CD4-positive, alpha-beta T cell treated with Interleukin-15 for 1 hour (primary cell): Measurements from ENCODE around the gene SRSF10.
A peak's percentile ranks its signal among the peaks of the same experiment; 100 is the strongest.
"Not testable (repeated sequence)": the region's sequence is repeated elsewhere in the genome, so short reads cannot be mapped to it uniquely, and the experiment has no call there.

Source experiments
- DNase-seq: peaks from one replicate; pipeline ENCODE4 v3.0.0-alpha.2; 2020

SRSF10 gene

DNA sequence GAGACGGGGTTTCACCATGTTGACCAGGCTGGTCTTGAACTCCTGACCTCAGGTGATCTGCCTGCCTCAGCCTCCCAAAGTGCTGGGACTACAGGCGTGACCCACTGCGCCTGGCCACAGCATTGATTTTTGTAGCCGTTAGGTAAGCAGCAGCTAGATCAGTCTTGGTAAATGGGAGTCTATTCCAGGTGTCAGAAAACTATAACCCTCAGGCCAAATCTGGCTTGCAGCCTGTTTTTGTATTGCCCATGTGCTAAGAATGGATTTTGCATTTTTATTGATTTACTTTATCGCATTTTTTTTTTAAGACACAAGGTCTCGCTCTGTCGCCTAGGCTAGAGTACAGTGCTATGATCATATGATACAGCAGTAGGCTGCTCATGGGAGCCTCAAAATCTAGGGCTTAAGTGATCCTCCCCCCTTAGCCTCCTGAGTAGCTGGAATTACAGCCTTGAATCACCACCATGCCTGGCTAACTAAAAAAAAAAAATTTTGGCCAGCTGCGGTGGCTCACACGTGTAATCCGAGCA, 16.6 kb upstream of the SRSF10 start:
- DNase-seq = no peak

DNA sequence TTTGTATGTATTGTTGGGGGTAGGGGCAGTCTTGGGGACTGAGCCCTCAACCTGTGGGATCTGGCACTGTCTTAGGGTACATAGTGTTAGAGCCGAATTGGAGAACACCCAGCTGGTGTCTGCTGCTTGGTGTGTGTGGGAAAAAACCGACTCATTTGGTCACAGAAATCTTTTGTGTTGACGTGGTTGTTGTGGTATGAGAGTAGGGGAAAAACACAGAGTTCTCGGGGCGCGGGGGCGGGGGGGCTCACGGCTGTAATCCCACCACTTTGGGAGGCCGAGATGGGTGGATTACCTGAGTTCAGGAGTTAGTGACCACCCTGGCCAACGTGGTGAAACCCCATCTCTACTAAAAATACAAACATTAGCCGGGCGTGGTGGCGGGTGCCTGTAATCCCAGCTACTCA, 15.3 kb upstream of the SRSF10 start:
- no peak for DNase-seq

DNA sequence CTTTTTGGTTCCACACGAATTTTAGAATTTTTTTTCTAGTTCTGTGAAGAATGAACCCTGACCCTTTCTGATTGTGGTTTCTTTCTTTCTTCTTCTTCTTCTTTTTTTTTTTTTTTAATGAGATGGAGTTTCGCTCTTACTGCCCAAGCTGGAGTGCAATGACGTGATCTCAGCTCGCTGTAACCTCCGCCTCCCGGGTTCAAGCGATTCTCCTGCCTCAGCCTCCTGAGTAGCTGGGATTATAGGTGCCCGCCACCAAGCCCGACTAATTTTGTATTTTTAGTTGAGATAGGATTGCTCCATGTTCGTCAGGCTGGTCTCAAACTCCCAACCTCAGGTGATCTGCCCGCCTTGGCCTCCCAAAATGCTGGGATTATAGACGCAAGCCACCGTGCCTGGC, 11.9 kb upstream of the SRSF10 start:
- DNase-seq = not testable (repeated sequence)

DNA sequence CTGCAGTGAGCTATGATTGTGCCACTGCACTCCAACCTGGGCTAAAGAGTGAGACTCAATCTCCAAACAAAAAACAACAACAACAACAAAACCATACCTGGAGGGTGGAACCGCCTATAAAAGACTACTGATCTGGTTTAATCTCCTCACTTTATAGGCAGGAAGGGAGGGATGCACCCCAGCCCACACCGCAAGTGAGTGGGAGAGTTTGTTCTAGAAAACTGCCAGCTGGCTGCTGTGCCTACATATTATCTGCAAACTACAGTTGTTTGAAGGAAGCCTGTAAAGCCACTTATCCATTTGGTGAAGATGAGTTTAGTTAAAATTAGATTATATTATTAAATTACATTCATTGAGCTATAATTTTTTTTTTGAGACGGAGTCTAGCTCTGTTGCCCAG, 9.1 kb upstream of the SRSF10 start:
- DNase-seq = no peak

DNA sequence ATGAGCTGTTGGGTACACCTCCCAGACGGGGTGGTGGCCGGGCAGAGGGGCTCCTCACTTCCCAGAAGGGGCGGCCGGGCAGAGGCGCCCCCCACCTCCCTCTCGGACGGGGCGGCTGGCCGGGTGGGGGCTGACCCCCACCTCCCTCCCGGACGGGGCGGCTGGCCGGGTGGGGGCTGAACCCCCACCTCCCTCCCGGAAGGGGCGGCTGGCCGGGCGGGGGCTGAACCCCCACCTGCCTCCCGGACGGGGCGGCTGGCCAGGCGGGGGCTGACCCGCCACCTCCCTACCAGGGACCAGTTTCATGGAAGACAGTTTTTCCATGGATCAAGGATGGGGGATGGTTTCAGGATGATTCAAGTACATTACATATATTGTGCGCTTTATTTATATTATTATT, 6.9 kb upstream of the SRSF10 start:
- DNase-seq = not testable (repeated sequence)

DNA sequence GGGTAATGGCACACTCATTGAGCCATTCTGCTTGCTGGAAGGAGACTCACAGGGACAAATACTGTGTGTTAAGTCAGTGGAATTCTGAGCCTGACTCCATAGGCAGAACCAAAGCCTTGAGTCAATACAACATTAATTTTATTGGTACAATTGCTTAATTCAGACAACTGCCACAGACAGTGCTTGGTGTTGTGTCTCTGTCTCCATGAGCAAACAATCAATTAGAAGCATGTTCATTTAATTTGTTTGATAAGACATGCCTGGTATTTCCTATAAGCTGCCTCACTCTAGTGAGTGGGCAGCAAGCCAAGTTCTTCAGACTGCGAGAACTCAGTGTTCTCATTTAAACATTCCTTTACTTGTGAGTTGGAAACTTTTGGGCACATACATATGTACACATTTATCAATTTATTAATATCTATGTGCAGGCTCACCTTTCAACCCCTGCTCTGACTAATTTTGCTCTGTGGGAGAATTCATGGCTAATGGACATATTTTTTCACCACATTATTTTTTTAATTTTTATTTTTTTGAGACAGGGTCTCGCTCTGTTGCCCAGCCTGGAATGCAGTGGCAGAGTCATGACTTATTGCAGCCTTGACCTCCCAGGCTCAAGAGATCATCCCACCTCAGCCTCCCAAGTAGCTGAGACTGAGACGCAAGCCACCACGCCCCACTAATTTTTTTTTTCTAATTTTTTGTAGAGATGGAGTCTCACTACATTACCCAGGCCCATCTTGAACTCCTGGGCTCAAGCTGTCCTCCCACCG, 4.5 kb upstream of the SRSF10 start:
- DNase-seq = no peak

DNA sequence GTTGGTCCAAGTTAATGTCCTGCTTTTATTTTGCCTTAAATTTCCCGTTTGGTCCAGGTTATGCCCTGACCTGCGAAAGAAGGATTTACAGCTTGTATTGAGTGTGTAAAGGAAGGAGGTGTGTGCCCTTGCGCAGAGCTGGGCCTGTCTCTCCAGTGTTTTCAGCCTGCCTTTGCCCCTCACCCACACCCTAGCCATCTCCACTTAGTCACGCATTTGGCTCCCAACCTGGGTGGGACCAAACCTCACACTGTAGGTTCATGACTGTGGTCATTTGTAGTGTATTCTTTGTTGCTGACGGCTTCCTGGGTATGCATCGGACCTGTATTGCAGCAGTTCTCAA, 572 bp upstream of the SRSF10 start:
- DNase-seq = peak; percentile 45

DNA sequence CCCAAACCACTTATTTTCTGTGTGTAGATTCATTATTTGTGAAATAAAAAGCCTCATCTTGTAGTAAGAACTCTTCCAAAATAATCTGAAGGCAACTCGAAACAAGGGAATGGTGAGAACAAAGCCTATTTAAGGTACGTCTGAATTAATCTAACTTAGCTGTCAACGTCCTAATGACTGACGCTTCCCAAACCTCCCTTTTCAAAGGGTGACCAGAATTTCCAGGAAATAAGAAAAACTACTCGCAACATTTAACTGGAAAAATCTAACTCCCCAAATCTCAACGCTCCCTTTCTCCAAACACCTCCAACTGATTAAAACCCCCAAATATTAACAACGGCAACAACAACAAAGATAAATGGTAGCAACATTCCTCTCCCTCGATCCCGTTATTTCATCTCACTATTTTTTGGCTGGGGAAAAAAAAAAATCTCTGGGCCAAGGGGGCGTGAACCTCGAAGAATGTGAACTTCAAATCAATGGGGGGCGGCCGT, 693 bp downstream of the SRSF10 start:
- DNase-seq = no peak

DNA sequence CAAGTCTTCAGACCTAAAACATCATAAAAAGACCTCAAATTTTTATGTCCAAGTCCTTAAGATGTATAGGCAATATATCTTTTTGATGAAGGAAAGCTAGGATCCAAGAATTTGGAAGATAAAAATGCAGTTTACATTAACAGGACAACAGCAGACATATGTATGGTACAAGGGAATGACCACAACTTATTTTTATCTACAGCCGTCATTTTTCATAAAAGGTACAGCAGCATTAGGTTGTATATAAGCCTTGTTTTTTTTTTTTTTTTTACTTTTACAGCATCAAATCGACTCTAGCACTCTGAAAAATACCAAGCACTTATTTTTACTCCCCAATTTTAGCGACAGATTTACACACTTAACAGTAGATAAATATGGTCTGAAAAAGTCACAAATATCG, 1.3 kb downstream of the SRSF10 start:
- DNase-seq = no peak

DNA sequence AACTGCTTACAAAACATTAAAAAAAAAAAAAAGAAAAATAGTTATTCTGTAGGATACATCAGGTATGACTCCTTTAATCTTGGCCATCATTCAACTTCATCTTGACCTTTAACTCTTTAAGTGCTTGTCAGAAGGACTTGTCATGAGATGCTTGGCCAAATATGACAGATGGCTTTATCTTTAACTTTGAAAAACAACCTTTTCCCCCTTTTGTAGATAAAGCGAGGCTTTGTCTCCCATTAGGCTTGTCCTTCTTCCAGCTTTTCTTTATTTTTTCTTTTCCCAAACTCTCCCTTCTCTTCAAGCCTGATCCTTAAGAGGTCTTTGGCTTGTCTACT, 2.3 kb downstream of the SRSF10 start:
- DNase-seq = no peak

DNA sequence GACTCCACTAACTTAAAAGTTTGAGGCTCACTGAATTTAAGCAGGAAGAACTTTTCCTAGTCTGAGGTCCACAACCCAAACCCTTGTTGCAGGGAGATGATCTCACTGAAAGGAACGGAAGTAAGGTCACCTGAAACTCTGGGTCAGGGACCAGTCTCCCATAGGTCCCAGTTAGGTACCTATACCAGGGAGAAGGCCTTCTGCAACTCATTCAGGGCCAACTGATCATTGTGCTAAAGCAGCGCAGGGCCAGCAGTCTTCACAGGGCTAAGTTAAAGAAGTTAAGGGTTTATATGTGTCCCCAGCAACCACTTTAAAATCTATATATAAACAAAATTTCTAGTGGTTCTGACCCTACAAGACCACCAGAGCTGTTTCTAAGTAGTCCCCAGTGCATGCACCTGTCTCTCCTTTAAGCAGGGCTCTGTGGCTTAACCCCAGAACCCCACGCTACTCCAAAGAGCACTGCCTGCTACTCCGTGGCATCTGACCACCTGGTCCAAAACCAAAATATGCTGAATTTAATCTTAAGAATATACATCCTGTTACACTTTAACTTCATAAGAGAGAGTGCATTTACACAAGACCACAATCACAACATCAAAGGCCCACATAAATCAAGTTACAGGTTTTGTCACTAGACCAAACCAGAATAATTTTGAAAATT, 2.8 kb downstream of the SRSF10 start:
- no peak for DNase-seq

DNA sequence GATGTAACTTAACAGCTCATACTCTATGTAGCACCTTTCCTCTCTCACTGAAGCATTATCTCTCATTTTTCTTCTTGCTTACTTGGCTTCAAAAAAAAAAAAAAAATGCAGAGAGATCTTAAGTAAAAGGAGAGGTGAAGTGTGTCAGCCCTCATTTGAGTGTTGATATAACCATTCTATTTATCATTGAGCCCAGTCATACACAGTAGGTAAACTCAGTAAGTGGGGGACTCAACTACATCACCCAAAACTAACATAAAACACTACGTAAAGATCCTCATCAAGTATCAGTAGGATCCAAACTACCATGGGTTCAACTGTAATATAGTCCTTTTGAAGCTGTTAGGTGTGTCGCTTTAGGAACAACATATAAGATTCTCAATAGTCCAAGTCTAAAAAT, 12.3 kb downstream of the SRSF10 start:
- DNase-seq = no peak

DNA sequence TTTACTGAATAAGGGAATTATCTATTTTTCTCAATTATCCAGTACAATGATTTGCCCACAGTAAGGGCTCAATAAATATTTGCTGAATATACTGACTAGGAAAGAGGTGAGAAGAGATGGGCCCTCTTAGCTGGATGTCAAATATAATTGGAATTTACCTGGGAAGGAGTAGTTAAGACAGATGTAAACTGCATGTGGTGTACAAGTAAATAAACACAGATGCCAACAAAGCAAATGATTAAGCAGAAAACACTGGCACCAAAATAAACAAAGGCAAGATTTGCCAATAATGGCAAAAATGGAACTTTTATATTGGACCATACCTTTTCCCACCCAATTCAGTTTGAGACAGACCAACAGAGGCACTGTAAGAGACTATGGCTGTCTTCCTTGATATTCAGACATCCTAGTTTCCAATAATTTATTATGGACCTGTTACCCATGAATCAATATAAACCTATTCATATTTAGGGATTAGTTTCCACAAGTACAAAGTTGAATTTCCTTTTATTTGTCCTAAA, 13.1 kb downstream of the SRSF10 start:
- no peak for DNase-seq

DNA sequence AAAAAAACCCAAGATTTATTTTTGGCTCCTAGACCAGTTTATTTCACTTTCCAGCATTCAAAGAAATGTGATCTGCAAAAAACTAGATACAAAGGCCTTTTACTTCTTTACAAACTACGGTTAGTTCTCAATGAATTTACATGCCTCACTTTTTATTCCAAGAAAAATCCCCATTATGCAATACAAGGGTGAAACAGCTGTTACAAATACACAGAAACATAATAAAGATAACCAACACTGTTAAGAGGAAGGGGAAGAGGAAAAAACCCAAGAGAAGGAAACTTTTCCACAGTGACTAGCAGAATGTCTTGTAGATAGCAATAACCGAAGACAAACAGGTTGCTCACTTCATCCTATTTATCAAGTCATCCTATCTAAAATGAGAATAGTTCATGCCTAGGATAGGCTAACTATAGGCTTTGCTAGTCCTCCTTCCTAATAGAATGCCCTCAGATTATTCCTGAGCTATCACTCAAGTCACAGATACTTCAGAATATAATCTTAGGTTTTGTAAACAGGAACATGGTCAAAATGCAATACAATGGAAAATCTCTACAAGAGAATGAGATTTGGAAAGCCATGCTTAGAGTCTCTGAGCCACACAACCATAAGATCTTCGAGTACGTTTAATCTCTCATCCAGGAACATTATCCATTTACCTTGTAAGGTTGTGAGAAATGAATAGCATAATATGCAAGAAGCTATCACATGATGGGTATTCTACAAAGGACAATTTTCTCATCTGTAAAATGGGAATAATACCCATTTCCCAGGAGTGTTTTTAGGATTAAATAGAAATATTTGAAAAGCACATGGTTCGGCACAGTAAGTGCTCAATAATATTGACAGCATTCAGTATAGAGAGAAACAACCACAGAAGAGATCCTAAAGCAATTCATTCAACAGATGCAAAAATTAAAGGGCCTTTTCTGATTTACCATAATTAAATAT, 15.1 kb downstream of the SRSF10 start:
- no peak for DNase-seq

DNA sequence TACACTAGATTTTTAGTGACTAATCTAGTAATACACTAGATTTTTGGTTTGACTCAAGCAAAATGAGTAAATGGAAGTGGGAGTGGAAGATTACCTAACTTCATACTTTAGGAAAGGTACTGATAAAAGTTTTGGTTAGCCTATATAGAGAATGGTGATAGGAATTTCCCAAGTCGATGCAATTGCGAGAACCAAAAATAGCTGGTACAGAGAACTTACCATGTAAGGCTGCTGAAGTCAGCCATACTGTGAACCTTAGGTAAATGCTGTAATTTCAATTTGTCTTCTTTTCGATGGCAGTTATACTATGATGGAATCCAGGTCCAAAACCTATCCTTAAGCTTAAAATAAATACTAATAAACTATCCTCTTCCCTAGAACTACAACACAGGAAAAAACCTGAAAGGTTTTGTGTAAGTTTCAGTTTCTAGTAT, 15.9 kb downstream of the SRSF10 start:
- DNase-seq = no peak

DNA sequence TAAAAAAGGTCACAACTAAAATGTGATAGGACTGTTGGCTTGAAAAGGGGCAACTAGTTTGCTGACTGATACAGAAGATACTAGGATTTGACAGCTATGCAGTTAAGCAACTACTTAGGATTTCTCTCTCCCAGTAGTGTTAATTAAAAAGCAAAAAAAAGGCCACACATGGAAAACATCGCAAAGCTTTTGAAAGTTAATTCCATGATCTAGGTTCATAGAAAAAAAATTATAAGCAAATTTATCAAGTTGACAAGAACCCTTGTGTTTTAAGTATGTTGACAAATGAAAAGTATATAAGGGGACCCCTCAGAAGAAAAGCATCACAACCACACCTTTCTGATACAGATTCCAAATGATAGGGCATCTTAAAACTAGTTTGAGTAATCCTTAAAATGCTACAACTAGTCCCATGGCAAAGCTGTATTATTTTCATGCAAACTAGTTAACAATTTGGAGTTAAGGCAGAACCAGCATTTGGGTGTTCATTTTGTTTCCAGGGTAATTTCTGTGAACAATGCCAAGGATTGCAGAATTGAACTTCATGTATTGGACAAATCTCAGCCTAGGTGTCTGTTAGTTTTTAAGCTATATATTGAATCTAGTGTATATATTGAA, 16.4 kb downstream of the SRSF10 start:
- no peak for DNase-seq

DNA sequence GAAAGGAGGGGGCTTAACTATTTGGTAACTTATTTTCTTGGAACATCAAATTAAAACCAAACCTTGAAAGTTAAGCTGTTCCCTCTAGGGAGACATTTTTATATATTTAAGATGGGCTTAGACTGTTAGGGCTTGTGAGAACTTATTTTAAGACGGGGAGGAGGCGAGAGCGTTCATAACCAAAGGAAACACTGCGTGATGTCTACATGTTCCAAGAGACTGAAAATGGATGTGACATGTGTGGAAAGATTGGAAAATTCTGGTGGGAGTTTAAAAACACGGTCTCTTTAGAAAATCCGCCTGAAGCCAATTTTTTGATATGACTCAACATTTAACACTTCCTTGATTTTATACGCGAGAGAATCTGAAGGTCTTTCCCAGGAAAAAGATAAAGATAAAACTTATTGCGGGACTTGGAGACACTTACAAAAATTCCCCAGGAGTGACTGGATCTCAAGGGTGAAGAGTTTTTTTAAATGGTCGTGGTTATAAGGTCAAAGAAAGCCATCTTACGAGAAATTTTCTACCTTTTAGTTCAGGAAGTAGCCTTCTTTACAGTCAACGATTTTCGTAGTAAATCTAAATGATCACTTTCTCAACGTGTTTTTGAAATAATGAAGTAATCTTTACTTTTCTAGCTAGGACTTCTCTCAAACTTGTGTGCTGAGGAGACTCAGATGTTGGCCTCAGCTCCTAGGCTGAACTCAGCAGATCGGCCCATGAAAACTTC, 19.7 kb downstream of the SRSF10 start:
- no peak for DNase-seq

DNA sequence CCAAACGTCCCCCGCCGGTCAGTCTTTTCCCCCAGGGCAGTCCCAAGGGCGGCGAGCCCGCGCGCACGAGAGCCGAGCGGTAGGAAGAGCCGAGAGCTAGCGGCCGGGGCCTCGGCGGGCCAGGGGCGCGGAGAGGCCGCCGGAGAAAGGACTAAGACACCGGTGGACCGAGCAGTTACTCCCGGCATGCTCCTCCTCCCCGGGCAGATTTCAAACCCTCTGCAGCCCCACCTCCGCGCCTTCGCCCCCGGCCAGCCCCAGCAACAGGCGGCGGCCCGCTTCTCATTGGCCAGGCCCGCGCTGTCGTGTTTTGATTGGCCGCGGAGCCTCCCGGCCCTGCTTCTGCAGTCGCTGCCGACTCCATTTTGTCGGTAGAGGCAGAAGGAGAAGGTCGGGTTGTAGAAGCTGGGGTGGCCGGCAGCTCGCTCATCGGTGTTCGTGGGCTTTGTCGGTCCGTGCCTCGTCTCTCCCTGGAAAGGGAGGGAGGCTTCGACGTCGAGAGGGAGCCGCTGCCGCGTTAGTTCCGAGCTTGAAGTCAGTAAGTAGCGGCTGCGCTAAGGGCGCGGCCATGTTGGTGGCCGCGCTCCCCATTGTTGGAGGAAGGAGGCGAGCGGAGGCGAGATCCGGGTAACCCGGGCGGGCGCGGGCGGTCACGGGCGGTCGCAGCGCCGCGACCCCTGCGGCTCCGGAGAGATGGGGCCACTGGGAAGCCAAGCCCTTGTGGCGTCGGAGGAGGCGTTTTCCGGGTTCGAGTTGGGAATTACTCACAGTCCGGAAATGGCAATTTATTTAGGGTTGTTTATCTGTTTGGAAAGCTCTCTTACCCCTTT, 20.5 kb downstream of the SRSF10 start, which contains the start of gene PNRC2:
Gene PNRC2, plus strand, starts transcription at position 368 of the 830 bp plus-strand sequence. CDS start 1,630 bp downstream, outside the sequence.
- DNase-seq = peak; percentile 96

DNA sequence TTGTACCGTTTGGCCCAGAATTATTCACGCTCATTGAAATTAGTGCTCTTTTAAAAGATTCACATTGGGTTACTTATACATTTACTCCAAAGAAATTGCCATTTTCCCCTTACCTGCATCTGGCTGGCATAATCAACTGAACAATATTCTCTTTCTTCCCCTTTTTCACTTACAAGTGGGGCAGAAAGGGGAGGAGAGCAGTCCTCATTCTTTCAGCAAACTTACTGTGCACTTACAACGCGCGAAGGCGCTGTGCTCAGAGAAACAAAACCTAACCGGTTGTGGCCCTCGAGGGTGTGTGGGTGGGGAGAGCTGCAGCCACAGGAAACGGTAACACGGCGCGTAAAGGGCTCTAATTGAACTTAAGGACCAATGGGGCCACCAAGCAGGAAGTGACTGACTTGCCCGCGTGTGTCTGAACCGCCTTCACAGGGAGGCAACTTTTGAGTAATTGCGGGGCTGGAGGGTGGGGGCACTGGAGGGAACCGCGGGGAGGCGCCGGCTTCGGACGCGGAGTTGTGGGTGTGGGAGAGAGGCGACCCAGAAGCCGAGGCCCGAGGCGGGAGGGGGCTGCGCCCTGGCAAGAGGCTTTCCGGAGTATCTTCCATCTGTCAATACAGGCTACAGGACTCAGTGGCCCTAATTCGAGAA, 21.2 kb downstream of the SRSF10 start:
- DNase-seq = peak; percentile 95
